Measurements from ENCODE around the gene MKX.

Gene MKX

DNA sequence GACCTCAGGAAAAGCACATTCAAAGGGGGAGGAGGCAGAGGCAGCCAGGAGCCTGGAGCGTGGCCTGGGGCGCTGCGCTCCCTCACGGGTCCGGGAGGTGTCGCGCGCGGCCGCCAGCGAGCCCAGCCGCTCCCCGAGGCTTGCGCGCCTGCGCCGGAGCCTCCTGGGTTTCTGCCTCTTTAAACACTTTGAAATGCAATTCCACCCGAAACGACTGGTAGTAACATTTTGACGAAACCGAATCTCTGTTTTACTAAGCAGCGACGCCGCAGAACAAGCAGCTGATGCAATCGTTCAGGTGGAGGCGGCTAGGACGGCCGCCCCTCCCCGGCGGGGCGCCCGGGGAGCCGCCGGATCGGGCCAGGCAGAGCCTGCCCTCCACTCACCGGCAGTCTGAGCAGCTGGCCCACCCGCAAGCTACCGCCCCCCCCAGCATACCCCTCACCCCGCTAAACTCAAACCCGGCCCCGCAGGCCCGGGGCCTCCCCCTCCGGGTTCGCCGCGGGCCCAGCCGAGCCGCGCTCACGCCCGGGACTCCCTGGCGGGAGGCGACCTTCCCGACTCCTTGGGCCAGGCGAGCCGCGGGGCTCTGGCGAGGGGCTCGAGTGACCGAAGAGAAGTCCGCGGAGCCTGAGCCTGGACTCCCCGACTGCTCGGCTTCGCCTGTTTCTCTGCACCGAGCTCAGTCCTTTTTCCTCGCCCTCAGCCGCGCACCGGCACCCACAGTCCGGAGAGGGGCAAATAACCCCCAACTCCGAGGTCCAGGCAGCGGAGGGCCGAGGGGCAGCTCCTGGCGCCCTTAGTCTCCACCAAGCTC is 3.2 kb downstream of the MKX start:
- no peak for DNase-seq

DNA sequence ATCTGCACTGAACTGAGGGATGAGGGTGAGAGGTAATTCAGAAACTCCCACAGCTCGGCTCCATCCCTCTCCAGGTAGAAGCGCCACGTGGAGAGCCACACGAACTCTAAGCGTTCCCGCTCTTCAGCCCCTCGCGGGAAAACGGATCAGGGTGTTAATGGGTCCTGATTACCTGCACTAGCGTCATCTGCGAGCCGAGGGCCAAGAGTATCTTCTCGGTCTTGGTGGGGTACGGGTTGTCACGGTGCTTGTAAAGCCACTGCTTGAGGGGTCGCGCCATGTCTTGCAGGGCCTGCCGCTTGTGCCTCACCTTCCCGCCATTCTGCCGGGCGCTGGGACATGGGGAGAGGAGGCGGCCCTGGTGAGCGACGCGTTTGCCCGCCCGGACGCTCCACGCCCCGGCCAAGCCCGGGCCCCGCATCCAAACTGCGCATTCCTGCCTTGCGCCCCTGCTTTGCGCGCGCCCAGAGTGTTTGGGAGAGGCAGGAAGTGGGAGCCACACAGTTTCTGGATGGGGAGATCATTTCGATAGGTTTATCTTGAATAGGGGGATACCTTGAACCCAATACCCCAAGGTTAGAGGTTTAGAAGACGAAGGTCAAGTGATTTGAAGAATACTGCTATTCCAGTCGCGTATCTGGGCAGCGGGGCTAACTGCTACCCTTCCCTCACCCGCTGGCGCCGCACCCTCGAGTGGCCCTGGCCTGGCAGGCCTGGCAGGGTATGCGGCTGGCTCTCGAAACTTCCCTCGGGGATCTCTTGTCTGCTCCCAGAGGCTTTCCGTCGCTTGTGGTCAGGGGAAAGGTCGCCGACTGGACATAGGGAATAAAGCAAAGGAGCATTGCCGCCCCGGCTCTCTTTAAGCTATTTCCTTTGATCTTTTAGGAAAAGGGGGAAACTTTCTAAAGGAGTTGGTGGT is 4.2 kb downstream of the MKX start:
- DNase-seq, result no peak

DNA sequence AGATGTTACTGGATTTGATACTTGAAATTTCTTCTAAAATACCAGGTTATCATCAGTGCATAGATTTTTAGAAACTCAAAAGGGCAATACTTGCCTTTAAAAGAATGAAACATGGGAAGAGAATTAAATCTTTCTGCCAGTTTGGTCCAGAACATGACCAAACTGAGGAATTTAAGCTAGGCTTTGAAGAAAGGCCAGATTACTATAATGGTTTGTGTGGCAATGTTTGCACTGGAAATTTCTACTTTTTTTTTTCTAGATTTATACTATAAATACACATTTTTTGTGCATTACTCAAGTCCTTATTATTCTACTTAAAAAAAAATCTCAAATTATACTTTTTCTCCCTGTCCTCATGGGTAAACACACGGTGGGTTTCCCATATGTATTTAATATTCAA is 9.2 kb downstream of the MKX start:
- DNase-seq, result no peak

DNA sequence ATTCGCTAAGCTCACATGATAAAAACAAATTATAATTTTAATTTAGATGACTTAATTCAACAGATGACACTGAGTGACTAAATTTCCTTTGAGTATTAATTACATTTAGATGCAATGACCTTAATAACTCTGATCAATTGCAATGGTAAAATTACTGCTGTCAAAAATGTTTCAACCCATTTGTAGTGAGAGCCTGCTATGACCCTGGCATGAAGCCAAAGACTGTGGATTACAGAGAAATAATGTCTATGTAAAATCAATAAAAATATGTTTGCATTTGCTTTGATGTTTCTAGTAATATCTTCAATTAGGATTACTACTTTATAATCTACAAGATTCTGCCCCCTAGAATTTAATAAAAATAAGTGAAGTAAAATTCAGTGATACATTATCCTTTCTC is 15.6 kb downstream of the MKX start:
- DNase-seq, result no peak

DNA sequence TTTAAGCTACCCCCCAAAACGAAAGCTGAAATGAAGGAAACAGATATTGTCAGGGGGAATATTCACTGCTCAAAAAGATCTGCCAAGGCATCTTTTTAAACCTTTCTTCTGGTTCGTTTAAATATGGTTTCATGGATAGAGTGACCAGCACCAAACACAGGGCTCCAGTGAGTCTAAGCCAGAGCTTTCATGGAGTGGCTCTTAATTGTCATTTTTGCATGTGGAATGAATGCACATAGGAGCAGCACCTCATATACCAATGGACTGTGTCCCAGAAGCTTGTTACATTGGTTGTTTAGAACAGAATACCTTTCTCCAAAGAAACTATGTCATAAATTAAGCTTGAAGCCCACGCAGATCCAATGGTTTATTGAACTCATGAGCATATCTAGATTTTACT is 17.3 kb downstream of the MKX start:
- no peak for DNase-seq

DNA sequence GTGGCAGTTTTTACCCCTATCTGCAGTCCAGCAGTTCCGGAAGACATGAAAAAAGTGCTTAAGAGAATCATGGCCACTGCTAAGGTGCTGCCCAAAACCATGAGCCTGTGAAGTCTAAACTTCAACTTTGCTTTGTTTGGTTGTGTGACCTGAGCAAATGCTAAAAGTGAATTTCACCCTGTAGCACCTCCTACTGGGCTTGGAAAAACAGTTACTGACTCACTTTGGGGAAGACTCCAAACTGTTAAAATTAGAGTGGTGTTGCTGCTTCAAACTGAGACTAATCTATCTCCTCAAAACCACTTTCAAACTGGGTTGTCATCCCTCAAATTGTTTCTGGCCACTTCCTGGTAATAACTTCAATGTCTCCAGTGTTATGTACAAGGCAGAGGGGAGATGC is 21.3 kb downstream of the MKX start:
- no peak for DNase-seq

DNA sequence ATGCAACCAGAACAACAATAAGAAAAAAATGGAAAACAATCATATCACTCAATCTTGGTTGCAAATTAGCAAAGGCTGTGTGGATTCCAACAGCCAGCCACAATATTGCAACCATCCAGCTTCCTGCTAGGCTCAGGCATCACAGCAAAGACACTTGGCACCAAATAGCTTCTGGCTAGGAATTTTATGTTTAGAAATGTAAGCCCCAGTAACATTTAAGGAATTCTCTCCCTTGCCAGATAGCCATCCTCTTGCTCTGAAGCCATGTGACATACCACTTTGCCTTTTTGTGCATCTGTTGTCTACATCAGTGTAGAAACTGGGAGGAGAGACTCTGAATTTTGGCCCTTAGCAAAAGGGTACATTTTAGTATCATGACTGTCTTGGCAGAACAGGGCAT is 22.2 kb downstream of the MKX start:
- DNase-seq, result no peak

DNA sequence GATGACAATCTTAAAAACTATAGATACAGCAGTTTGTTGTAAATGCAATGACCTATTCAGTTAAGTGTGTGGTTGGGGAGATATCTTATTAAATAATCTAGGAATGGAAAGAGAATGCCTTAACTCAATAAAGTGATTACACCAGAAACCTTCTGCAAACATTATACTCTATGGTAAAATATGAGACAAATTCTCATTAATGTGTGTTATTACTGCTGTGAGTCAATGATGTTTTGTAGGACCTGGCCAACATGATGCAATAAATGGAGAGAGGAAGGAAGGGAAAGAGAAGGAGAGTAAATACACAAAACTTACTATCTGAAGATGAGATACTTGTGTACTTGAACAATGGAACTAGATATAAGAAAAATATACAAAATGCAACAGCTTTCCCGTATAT is 25.1 kb downstream of the MKX start:
- DNase-seq, result no peak

DNA sequence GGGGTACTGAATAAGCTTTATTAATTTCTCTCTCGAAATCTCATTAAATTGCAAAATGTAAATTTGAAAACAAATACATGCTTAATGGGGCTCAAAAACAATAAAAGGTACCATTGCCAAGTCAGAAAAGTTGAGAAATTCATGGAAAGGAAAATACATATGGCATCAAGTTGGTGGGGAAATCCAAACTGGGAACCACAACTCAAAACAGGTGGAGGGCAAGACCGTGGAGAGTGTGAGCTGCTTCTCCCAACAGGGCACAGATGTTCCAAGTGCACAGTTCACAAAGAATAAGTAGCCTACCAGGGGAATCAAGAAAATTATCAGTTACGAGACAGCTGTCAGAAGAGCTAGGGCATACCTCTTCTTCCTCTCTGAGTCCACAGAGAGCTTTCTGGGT is 26.6 kb downstream of the MKX start:
- DNase-seq, result no peak

DNA sequence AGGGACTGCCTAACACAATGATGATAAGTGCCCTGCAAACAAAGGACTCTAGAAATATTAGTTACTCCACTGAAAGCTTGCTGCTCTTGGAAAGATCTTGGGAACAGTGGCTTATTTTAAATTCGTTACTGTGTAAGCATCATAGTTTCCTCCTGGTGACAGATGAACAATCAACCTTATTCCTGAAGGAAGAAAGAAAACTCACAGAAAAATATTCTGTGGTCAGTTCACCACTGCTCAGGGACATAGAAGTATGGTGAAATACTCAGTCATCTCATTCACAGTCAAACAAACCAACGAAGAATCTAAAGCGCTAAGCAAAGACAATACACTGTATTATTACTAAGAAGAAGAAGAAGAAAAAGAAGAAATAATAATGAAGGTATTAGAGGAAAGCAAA is 27.8 kb downstream of the MKX start:
- no peak for DNase-seq

DNA sequence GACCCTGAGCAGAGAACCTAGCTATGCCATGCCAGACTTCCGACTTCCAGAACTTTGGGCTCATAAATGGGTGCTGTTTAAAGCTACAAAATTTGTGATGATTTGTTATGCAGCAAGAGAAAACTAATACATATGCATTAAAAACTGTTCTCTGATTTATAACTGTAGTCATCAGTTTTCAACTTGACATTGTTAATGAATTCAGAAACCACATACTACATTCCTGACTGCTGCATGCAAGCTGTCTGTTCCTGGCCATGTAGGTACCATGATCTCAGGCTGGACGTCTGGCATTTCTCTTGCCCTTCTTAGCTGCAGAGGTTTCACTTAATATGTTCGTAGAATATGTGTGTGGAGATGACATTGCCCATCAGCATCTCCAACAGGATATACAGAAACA is 28.4 kb downstream of the MKX start:
- no peak for DNase-seq

DNA sequence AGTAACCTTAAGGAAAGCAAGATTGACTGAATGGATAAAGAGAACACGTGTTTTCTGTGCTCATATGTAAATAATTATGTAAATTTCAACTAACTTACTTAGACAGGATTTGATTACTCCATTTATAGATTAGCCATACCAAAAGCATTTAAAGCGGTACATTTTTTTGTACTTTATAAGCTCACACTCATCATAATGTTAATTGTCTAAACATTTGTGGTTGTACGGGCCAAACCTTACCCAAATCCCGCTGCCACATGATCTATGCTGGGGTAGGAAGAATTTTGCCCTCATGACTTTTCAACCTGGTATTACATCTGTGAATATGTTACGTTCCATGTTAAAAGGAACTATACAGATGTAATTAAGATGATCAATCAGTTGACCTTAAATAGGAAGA is 29.1 kb downstream of the MKX start:
- no peak for DNase-seq

DNA sequence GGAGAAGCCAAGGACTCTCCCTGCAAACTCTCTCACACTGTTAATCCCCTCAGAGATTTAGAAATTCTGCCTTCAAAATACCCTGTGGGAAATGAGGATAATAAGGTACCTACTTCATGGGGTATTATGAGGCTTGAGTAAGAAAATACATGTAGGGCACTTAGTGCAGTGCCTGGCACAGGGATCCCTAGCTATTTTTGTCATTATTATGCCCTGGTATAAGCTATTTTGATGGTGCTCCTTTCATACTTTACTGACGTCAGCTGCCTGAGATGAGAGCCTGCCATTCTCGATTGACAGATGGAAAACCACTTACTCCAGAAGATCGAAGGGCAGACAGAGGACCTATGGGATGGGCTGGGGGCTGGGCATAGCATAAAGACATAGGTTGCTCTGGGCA is 30.1 kb downstream of the MKX start:
- DNase-seq, result no peak

DNA sequence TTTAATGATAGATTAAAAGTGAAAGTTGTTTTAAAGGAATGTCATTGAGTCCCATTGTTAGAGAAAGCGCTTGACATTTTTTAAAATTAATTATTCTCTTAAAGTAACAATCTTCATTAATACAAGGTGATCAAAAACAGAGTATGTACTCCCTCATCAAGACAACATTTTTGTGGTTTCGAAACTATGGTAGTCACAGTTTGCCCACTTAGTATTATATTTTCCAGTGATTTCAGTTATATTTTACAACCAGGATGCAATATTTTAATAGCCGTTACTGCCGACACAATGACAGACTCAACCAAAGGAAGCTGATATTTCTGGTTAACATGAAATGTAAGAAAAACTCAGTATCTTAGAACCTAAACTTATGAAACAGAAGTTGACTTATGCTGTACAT is 31.3 kb downstream of the MKX start:
- no peak for DNase-seq

DNA sequence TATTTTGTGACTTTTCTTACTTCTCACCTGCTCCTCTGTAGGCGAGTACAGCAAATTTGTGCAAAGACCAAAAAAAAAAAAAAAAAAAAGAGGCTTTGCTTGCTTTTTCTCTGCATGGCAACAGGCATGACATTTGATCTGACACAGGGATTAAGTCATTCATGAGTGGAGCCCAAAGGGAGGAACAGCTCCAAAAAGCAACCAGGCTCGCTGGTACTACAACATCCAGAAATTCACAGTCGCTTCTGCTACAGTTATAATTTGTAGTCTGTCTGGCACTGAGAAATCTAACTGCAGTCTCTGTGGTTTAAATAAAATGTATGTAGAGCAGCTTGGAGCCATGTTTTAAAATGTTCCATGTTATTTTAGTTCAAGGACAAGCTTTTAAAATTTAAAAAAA is 31.7 kb downstream of the MKX start:
- no peak for DNase-seq

DNA sequence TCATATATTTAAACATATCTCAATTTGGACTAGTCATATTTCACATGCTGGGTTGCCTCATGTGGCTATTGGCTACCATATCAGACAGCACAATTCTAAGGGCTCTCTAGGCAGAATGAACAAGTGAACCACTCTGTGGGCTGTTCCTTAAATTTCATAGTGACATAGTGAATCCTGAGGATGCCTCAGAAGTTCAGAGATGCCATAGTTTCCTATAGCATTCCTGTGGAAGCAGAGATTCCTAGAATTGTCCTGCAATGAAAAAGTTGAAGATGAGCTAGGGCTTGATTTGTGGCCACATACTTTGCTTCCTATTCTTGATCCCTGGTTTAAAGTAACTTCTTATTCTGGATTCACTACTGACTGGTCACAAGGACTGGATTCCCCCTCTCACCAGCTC is 35.6 kb downstream of the MKX start:
- DNase-seq, result no peak

DNA sequence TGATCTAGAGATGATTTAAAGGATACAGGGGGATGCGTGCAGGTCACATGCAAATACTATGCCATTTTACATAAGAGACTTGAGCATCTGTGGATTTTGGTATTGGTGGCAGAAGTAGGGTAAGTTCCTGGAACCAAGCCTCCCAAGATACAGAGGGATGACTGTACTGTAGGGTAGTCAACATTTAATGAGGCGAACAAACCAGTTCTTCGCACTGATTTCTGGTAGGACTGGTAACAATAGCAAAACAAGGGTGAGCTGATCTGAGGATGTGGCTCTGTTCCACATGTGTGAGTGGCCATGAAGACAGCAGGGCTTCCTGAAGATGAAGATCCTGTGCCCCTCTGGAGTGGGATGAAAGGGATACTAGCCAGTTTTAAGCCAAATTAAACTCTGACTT is 36.3 kb downstream of the MKX start:
- DNase-seq, result no peak

DNA sequence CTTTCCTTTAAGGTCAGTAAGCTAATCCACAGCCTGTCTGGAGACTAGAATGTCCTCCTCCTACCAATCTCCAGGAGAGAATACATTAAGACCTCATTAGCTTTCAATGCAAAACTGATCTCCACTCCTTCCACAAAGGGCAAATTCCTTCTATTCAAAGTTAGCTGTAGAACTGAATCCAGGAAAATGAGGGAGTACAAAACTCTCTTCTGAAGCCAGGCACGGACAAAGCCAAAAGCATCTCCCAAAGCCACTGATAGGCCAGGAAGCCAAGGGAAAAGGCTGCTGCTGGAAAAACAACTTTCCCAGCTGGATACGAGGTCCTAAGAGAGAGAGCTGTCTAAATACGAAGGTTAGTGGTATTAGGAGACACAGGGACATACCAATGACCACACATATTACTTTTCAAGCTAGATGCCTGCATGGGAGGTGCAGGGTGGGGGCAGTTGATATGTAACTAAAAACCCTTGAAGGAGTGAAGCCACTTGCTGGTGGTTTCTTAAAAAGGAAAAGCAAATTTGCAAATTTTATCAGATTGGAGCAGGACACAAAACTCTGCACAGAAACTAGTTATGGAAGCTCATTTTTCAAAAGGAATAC is 43.6 kb downstream of the MKX start:
- DNase-seq, result no peak

DNA sequence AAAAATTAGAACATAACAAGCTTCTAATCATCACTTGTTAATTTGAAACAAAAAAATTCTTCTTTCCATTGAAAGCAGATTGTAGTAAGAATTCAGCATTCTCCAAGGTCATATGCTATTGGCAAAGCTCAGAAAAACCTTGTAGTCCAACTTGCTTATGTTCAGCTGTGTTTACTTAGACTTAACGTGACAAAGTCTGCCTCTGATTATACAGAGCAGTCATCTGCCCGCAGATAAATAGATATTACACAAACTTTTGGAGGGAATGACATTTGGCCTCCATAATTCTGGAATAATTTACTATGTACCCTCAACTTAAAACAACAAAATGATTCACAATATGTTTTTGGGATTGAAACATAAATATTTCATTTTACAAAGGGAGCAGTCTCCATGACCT is 45.8 kb downstream of the MKX start:
- no peak for DNase-seq

DNA sequence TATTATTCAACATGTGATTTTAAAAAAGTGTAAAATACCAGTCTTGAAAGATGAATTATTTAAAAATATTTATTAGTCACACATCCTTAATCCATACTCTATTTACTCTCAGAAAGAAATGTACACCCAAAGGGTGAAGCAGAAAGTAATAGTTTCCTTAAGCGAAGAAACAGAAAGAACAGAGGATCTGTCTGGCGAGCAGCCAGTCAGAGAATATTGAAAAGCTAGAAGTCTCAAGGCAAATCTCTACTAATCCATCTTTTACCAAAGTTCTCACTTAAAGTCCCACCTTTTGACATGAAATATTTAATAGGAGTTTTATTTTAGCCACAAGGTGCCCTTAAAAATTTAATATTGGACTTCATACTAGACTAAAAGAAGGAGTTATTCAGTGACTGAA is 46.7 kb downstream of the MKX start:
- DNase-seq, result no peak

DNA sequence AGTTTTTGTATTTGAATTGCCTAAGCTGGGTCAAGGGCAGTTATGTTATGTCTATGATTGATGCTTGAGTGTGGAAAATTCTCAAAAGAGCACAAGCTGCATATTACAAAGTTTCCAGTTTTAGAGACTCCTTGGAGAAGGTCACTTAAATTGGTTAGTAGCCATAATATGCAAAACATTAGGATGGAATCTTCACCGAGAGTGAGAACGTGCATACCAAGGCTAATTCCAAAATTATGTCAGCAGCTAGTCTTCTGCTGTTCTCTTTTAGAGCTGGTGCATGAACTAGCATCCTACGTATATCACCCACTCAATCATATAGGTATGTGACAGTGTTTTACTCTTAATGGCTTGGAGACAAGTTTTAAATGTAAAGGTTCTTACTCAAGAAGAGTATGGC is 49.2 kb downstream of the MKX start:
- no peak for DNase-seq

DNA sequence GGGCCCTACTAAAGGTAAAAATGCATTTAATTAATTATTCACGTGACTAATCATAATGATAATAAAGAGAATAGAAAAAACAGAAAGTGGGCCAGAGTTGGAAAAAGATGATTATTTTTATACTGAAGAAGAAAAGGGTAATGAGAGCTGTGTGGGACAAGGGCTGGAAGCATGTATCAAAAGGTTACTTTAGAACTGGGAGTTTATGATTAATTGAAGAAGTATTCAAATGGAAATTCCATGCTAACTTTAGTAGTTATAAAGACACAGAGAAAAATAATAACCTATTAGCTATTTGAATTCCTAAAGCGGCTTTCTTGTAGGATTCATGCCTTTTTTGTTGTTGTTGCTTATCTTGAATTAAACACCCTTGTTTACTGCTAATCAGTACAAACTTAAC is 49.9 kb downstream of the MKX start:
- no peak for DNase-seq

DNA sequence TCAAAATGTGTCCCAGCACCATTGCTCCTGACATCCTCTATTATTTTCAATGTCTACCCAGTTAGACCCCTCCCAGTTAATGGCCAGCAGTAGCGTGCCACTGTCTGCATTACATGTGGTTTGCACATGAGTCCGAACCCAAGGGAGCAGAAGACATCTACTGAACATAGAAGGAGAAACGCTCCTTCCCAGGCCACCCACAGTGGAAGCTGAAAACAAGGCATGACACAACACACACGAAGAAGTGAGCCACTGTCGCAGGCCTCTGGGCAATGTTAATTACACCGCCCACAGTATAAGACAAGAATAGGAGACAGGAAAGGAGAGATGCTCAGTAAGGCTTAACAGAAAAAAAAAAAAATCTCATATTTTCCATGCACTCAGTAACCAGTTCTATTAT is 50.5 kb downstream of the MKX start:
- no peak for DNase-seq

DNA sequence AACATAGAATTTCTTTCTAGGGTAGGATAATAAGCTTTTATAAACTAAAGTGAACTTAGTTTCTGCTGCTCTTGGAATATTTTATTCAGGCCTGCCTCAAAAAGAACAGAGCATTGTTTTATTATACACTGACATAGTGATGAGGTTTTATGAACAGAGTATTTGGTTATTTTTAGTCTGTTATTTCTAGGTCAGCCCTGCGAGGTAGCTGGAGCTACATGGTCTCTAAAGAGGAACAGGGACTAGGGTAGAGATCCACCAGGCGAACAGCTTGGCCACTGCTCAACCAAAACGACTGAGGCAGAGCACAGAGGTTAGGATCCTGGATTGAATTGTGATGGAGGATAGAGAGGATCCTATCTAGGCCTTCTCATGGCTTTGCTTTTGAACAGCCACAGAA is 53.0 kb downstream of the MKX start:
- no peak for DNase-seq

Measured in GF-D8 (cell line).